ENCODE data around the gene BCAP31. TPM values are rescaled to one million over a fixed set of nuclear protein-coding genes. Genes with fewer than 3 reads are reported as not detected.
"Not testable (repeated sequence)": the region's sequence is repeated elsewhere in the genome, so short reads cannot be mapped to it uniquely, and the experiment has no call there.

Gene BCAP31
- total RNA-seq, 4 donors from 2014 or later: 37.6 to 113 (median 74.4) TPM

- H3K4me3 ChIP-seq: no peak overlapping the region
- in situ Hi-C loops (cut with MboI; ENCODE audit: low pct_ligation_motif_present in 1 of 4, low pct_unique_long_range_greater_than_20kb in 1 of 4, low sequenced_read_pairs in 3 of 4): no loop called here
- H3K27me3 ChIP-seq: no peaks in the 10 kb centered on the region
- peak overlapping the region in 1 of 4 donors; percentile 8 for H3K27ac ChIP-seq
- intact Hi-C loops (cut with DNase I; ENCODE audit: low total_unique reads): no loop called here
- no peaks in the 10 kb centered on the region for H3K9me3 ChIP-seq
- WGBS, 2 donors (ENCODE audit: low coverage in 1 of 2): 60% methylated on average over 4 of the region's 4 CpGs; no CpG with 5 or more reads in 1 of the 2 donors
- H3K4me1 ChIP-seq: peaks cover 0 to 14% (median 7%) of the 10 kb centered on the region in 4 donors
- DNase-seq: no peak
- no peak for TF ChIP-seq POLR2AphosphoS5 (IDR thresholded peaks at IDR 0.05)
- TF ChIP-seq EP300 (IDR thresholded peaks at IDR 0.05; ENCODE audit: low read depth): no peak
- no peak for TF ChIP-seq CTCF (IDR thresholded peaks at IDR 0.05)
- TF ChIP-seq POLR2A (IDR thresholded peaks at IDR 0.05): no peak
- H3K36me3 ChIP-seq: no peaks in the 10 kb centered on the region
Observed at GRCh38 chrX:153692003-153692402, 32.2 kb downstream of the BCAP31 start.

GRCh38 chrX:153691032-153691827 lies 33.0 kb downstream of the BCAP31 start:
- H3K4me1 ChIP-seq: peaks cover 0 to 19% (median 10%) of the 10 kb centered on the region in 4 donors
- H3K27ac ChIP-seq; H3K36me3 ChIP-seq; H3K27me3 ChIP-seq; DNase-seq; H3K9me3 ChIP-seq; intact Hi-C loops (cut with DNase I; ENCODE audit: low total_unique reads); H3K4me3 ChIP-seq; in situ Hi-C loops (cut with MboI; ENCODE audit: low pct_ligation_motif_present in 1 of 4, low pct_unique_long_range_greater_than_20kb in 1 of 4, low sequenced_read_pairs in 3 of 4): not testable (repeated sequence)
- 76% methylated on average over 16 of the region's 21 CpGs; no CpG with 5 or more reads in 1 of the 2 donors for WGBS, 2 donors (ENCODE audit: low coverage in 1 of 2)

- H3K9me3 ChIP-seq: no peaks in the 10 kb centered on the region
- H3K27me3 ChIP-seq: no peaks in the 10 kb centered on the region
- no peak for DNase-seq
- peaks cover 0 to 19% (median 10%) of the 10 kb centered on the region in 4 donors for H3K4me1 ChIP-seq
- 86% methylated on average over 13 of the region's 14 CpGs; no CpG with 5 or more reads in 1 of the 2 donors for WGBS, 2 donors (ENCODE audit: low coverage in 1 of 2)
- TF ChIP-seq POLR2AphosphoS5 (IDR thresholded peaks at IDR 0.05) (no peak), POLR2A (IDR thresholded peaks at IDR 0.05) (no peak), EP300 (IDR thresholded peaks at IDR 0.05; ENCODE audit: low read depth) (no peak), CTCF (IDR thresholded peaks at IDR 0.05) (no peak)
- in situ Hi-C loops (cut with MboI; ENCODE audit: low pct_ligation_motif_present in 1 of 4, low pct_unique_long_range_greater_than_20kb in 1 of 4, low sequenced_read_pairs in 3 of 4): no loop called here
- H3K4me3 ChIP-seq: no peak overlapping the region
- no peaks in the 10 kb centered on the region for H3K36me3 ChIP-seq
- peak overlapping the region in 1 of 4 donors; percentile 69 for H3K27ac ChIP-seq
- intact Hi-C loops (cut with DNase I; ENCODE audit: low total_unique reads): no loop called here
Observed at GRCh38 chrX:153690466-153690865, 33.7 kb downstream of the BCAP31 start.

GRCh38 chrX:153689654-153690465 lies 34.3 kb downstream of the BCAP31 start:
- in situ Hi-C loops (cut with MboI; ENCODE audit: low pct_ligation_motif_present in 1 of 4, low pct_unique_long_range_greater_than_20kb in 1 of 4, low sequenced_read_pairs in 3 of 4): no loop called here
- H3K4me3 ChIP-seq: peak overlapping the region in 3 of 4 donors; percentile 41 to 57 (median 46)

More at GRCh38 chrX:153689654-153690465, 34.3 kb downstream of the BCAP31 start:
- TF ChIP-seq POLR2AphosphoS5 (IDR thresholded peaks at IDR 0.05): no peak
- TF ChIP-seq POLR2A (IDR thresholded peaks at IDR 0.05): peak; percentile 9
- intact Hi-C loops (cut with DNase I; ENCODE audit: low total_unique reads): no loop called here
- Histone ChIP-seq H3K27me3 (no peaks in the 10 kb centered on the region), H3K9me3 (no peaks in the 10 kb centered on the region), H3K36me3 (no peaks in the 10 kb centered on the region), H3K4me1 (peaks cover 0 to 17% (median 10%) of the 10 kb centered on the region in 4 donors), H3K27ac (peak overlapping the region in 3 of 4 donors; percentile 29 to 83 (median 69))
- WGBS, 2 donors (ENCODE audit: low coverage in 1 of 2): 90% methylated on average over 15 of the region's 19 CpGs; no CpG with 5 or more reads in 1 of the 2 donors
- DNase-seq: no peak

Data from transverse colon (tissue), 4 donors.